Mesothelial cell of epicardium (in vitro differentiated cells): ENCODE data around the gene TBR1. TPM values are rescaled to one million over a fixed set of nuclear protein-coding genes. Genes with fewer than 3 reads are reported as not detected.

Source experiments
- DNase-seq, 2 experiments: peaks; one replicate each; pipeline ENCODE4 v3.0.0; 2021; ENCODE audit warnings: low spot score in 2 of 2; ENCODE audit not compliant: unreplicated experiment in 2 of 2
- H3K27ac Mint-ChIP-seq: 2 replicates; pipeline ENCODE4 v1.8.0; 2021; ENCODE audit warnings: mixed read lengths
- H3K27me3 Mint-ChIP-seq: 2 replicates; pipeline ENCODE4 v1.8.0; 2021; ENCODE audit warnings: low read depth, mixed read lengths
- H3K36me3 Mint-ChIP-seq: 2 replicates; pipeline ENCODE4 v1.8.0; 2021; ENCODE audit warnings: mixed read lengths
- H3K4me1 Mint-ChIP-seq: 2 replicates; pipeline ENCODE4 v1.8.0; 2021; ENCODE audit warnings: mixed read lengths
- H3K4me3 Mint-ChIP-seq: 2 replicates; pipeline ENCODE4 v1.8.0; 2021; ENCODE audit warnings: mild to moderate bottlenecking, moderate library complexity, mixed read lengths
- H3K9me3 Mint-ChIP-seq: 2 replicates; pipeline ENCODE4 v1.8.0; 2021; ENCODE audit warnings: mixed read lengths
- total RNA-seq: library from RNA; stranded (reverse); gene quantifications from 3 replicates; pipeline ENCODE4 v1.2.1, GENCODE V29; 2021
- TF ChIP-seq, protein P1 (sequence below): fragments of 200-600 bp; sonication (generic); IDR thresholded peaks from one replicate; pipeline ENCODE4 v1.5.0; 2021; ENCODE audit warnings: antibody characterized with exemption; ENCODE audit not compliant: unreplicated experiment

TBR1 gene
- total RNA-seq = 0.09 to 0.13 TPM in 2 of 3 replicates, not detected in the other

DNA sequence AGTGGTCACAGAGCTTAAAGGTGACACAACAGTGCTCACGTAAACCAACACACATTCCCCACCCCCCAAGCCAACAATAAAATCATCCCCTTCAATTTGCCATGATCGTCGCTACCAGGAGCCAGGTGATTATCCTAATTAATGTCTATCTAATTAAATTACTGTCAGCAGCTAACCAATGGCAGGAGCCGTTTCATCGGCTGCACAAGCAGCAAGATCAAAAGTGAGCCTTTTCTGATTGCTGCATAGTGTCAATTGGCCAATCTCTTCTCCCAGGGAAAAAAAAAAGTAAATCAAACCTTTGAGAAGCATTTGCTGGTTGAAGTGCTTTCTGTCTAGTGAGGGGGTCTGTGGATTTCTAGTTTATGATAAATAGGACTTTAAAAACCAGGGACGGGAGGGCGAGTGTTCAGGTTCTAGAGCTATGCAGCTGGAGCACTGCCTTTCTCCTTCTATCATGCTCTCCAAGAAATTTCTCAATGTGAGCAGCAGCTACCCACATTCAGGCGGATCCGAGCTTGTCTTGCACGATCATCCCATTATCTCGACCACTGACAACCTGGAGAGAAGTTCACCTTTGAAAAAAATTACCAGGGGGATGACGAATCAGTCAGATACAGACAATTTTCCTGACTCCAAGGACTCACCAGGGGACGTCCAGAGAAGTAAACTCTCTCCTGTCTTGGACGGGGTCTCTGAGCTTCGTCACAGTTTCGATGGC, at the start of gene TBR1:
Gene TBR1 (plus strand): TSS at position 311 of the 721 bp plus-strand sequence. CDS start 114 bp downstream, at position 425.
- Mint-ChIP-seq H3K27ac (peak within 1 kb of the TSS; percentile 13), H3K36me3 (peaks cover under 1% of the 10 kb centered on the region), H3K4me1 (peaks cover 32% of the 10 kb centered on the region), H3K4me3 (peak within 1 kb of the TSS; percentile 58), H3K27me3 (peaks cover 90% of the 10 kb centered on the region), H3K9me3 (no peaks in the 10 kb centered on the region)
- no peak for DNase-seq
- TF ChIP-seq, protein P1, sequence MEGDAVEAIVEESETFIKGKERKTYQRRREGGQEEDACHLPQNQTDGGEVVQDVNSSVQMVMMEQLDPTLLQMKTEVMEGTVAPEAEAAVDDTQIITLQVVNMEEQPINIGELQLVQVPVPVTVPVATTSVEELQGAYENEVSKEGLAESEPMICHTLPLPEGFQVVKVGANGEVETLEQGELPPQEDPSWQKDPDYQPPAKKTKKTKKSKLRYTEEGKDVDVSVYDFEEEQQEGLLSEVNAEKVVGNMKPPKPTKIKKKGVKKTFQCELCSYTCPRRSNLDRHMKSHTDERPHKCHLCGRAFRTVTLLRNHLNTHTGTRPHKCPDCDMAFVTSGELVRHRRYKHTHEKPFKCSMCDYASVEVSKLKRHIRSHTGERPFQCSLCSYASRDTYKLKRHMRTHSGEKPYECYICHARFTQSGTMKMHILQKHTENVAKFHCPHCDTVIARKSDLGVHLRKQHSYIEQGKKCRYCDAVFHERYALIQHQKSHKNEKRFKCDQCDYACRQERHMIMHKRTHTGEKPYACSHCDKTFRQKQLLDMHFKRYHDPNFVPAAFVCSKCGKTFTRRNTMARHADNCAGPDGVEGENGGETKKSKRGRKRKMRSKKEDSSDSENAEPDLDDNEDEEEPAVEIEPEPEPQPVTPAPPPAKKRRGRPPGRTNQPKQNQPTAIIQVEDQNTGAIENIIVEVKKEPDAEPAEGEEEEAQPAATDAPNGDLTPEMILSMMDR = no peak

DNA sequence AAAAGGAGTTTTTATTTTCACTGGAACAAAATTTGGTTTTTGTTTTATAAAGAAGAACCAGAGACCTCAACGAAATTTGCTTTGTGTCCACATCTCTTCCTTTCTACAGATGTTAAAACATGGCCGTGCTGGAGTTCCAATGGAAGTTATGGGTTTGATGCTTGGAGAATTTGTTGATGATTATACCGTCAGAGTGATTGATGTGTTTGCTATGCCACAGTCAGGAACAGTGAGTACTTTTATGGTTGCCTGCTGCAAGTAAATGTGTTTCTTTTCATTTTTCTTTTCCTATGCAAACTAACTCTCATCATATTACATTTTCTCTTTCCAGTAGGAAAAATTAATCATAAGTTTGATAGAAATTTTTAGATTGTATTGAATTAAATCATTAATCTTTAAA, 48.4 kb upstream of the TBR1 start:
- H3K36me3 Mint-ChIP-seq = peaks cover 36% of the 10 kb centered on the region
- H3K4me1 Mint-ChIP-seq = no peaks in the 10 kb centered on the region
- no peak for DNase-seq
- TF ChIP-seq, protein P1 = no peak
- peaks cover 8% of the 10 kb centered on the region for H3K9me3 Mint-ChIP-seq
- H3K27me3 Mint-ChIP-seq = no peaks in the 10 kb centered on the region
- no peak overlapping the region for H3K4me3 Mint-ChIP-seq
- no peak overlapping the region for H3K27ac Mint-ChIP-seq

DNA sequence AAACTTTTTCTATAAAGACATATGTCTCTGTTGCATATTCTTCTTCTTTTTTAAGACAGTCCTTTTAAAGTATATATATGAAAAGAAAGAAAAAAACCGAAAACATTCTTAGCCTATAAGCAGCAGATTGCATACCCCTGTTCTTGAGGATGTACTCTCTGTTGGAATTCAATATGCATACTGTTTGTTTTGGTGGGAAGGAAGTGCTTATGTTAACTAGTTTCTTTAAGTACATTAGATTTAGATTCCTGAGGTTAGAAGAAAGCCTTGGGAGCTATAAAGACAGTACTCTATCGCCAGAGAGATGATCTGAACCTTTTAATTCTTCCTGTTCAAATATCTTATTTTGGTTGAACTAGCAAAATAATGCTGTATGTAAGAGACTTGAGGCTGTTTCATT, 46.8 kb upstream of the TBR1 start:
- Mint-ChIP-seq H3K4me3 (no peak overlapping the region), H3K9me3 (no peaks in the 10 kb centered on the region), H3K27me3 (no peaks in the 10 kb centered on the region), H3K36me3 (peaks cover 24% of the 10 kb centered on the region), H3K4me1 (peaks cover 2% of the 10 kb centered on the region), H3K27ac (no peak overlapping the region)
- no peak for DNase-seq
- TF ChIP-seq, protein P1 = no peak

- peaks cover 2% of the 10 kb centered on the region for H3K4me1 Mint-ChIP-seq
- peak overlapping the region; percentile 55 for H3K27ac Mint-ChIP-seq
- TF ChIP-seq, protein P1 = no peak
- no peak overlapping the region for H3K4me3 Mint-ChIP-seq
- H3K9me3 Mint-ChIP-seq = no peaks in the 10 kb centered on the region
- H3K36me3 Mint-ChIP-seq = peaks cover 18% of the 10 kb centered on the region
- H3K27me3 Mint-ChIP-seq = no peaks in the 10 kb centered on the region
- DNase-seq = no peak
Observed at GRCh38 chr2:161370981-161371380, 45.1 kb upstream of the TBR1 start.

GRCh38 chr2:161371869-161372268, 44.2 kb upstream of the TBR1 start:
- H3K27ac Mint-ChIP-seq = no peak overlapping the region

More at GRCh38 chr2:161371869-161372268, 44.2 kb upstream of the TBR1 start:
- peaks cover 18% of the 10 kb centered on the region for H3K36me3 Mint-ChIP-seq
- TF ChIP-seq, protein P1 = no peak
- H3K27me3 Mint-ChIP-seq = no peaks in the 10 kb centered on the region
- peaks cover 2% of the 10 kb centered on the region for H3K4me1 Mint-ChIP-seq
- H3K4me3 Mint-ChIP-seq = no peak overlapping the region
- H3K9me3 Mint-ChIP-seq = no peaks in the 10 kb centered on the region
- DNase-seq = no peak
